ENCODE measurements around the gene HEBP2. TPM values are rescaled to one million over a fixed set of nuclear protein-coding genes. Genes with fewer than 3 reads are reported as not detected.

The HEBP2 gene
- total RNA-seq, 1 experiment from 2014 or later = 40.9 TPM

DNA sequence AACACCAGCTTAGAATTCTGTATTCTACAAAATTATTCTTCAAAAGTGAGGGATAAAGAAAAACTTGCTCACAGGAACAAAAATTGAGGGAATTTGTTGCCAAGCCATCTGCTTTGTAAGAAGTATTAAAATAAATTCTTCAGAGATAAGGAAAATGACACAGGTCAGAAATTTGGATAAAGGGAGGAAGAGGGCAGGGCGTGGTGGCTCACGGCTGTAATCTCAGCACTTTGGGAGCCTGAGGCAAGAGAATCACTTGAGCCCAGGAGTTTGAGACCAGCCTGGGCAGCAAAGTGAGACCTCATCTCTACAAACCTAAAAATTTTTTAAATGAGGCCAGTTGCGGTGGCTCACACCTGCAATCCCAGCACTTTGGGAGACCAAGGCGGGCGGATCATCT lies 14.5 kb upstream of the HEBP2 start:
- ChIA-PET POLR2A (no interaction called here), CTCF (interaction anchor here (1.7 kb wide), 1 partner anchor 13 kb away, joined by 5 read pairs; no protein-coding TSS in a partner anchor)

More for the DNA sequence above, 14.5 kb upstream of the HEBP2 start:
- H3K27ac Mint-ChIP-seq = no peak overlapping the region
- DNase-seq (ENCODE audit: low spot score) (no peak), ATAC-seq (no peak)
- H3K4me3 Mint-ChIP-seq = no peak overlapping the region
- H3K36me3 Mint-ChIP-seq = no peaks in the 10 kb centered on the region
- no peaks in the 10 kb centered on the region for H3K9me3 Mint-ChIP-seq
- peaks cover 26% of the 10 kb centered on the region for H3K4me1 Mint-ChIP-seq
- no peaks in the 10 kb centered on the region for H3K27me3 Mint-ChIP-seq (ENCODE audit: low read depth)
- TF ChIP-seq, protein P1, sequence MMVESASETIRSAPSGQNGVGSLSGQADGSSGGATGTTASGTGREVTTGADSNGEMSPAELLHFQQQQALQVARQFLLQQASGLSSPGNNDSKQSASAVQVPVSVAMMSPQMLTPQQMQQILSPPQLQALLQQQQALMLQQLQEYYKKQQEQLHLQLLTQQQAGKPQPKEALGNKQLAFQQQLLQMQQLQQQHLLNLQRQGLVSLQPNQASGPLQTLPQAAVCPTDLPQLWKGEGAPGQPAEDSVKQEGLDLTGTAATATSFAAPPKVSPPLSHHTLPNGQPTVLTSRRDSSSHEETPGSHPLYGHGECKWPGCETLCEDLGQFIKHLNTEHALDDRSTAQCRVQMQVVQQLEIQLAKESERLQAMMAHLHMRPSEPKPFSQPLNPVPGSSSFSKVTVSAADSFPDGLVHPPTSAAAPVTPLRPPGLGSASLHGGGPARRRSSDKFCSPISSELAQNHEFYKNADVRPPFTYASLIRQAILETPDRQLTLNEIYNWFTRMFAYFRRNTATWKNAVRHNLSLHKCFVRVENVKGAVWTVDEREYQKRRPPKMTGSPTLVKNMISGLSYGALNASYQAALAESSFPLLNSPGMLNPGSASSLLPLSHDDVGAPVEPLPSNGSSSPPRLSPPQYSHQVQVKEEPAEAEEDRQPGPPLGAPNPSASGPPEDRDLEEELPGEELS (CRISPR knock-in tag; IDR thresholded peaks at IDR 0.05) = no peak
- no peak for TF ChIP-seq ELF4 (CRISPR knock-in tag; IDR thresholded peaks at IDR 0.05; ENCODE audit: low read depth)
- TF ChIP-seq, protein P2, sequence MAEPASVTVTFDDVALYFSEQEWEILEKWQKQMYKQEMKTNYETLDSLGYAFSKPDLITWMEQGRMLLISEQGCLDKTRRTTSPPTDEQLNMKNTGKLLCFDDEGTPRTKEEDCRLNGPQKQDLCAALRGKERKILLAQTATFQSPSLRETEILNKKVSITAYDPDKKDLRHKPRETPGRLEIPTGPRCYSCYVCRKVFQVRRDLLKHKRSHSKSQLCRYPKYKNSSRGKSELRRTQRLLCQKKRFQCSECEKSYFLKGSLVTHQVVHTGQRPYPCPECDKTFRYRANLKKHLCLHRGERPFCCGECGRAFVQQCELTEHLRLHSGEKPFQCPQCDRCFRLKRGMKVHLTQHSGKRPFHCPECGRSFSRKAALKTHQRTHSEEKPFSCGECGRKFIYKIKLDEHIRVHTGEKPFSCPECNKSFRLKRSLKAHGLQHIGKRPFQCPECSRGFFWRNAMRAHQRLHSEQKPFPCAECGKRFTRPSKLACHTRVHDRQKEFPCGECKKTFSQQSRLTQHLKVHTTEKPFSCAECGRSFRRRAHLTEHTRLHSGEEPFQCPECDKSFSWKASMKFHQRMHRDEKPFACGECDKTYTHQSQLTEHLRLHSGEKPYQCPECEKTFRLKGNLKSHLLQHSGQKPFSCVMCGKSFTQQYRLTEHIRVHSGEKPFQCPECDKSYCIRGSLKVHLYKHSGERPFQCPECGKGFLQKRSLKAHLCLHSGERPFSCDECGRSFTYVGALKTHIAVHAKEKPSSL (CRISPR knock-in tag; conservative IDR thresholded peaks at IDR 0.05) = no peak
- TF ChIP-seq, protein P3, sequence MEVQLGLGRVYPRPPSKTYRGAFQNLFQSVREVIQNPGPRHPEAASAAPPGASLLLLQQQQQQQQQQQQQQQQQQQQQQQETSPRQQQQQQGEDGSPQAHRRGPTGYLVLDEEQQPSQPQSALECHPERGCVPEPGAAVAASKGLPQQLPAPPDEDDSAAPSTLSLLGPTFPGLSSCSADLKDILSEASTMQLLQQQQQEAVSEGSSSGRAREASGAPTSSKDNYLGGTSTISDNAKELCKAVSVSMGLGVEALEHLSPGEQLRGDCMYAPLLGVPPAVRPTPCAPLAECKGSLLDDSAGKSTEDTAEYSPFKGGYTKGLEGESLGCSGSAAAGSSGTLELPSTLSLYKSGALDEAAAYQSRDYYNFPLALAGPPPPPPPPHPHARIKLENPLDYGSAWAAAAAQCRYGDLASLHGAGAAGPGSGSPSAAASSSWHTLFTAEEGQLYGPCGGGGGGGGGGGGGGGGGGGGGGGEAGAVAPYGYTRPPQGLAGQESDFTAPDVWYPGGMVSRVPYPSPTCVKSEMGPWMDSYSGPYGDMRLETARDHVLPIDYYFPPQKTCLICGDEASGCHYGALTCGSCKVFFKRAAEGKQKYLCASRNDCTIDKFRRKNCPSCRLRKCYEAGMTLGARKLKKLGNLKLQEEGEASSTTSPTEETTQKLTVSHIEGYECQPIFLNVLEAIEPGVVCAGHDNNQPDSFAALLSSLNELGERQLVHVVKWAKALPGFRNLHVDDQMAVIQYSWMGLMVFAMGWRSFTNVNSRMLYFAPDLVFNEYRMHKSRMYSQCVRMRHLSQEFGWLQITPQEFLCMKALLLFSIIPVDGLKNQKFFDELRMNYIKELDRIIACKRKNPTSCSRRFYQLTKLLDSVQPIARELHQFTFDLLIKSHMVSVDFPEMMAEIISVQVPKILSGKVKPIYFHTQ (CRISPR knock-in tag; IDR thresholded peaks at IDR 0.05) = no peak
- no peak for TF ChIP-seq ZBTB21 (CRISPR knock-in tag; IDR thresholded peaks at IDR 0.05; ENCODE audit: borderline replicate concordance)
- TF ChIP-seq, protein P4, sequence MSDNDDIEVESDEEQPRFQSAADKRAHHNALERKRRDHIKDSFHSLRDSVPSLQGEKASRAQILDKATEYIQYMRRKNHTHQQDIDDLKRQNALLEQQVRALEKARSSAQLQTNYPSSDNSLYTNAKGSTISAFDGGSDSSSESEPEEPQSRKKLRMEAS (CRISPR knock-in tag; IDR thresholded peaks at IDR 0.05) = no peak
- TF ChIP-seq TEAD1 (CRISPR knock-in tag; IDR thresholded peaks at IDR 0.05) = no peak
- no peak for TF ChIP-seq ZNF317 (CRISPR knock-in tag; IDR thresholded peaks at IDR 0.05; ENCODE audit: borderline replicate concordance, low read depth)
- TF ChIP-seq ZNF423 (CRISPR knock-in tag; IDR thresholded peaks at IDR 0.05) = no peak
- no peak for TF ChIP-seq ZNF138 (CRISPR knock-in tag; conservative IDR thresholded peaks at IDR 0.05)
- TF ChIP-seq OVOL2 (CRISPR knock-in tag; IDR thresholded peaks at IDR 0.05; ENCODE audit: borderline replicate concordance) = no peak
- TF ChIP-seq, protein P5, sequence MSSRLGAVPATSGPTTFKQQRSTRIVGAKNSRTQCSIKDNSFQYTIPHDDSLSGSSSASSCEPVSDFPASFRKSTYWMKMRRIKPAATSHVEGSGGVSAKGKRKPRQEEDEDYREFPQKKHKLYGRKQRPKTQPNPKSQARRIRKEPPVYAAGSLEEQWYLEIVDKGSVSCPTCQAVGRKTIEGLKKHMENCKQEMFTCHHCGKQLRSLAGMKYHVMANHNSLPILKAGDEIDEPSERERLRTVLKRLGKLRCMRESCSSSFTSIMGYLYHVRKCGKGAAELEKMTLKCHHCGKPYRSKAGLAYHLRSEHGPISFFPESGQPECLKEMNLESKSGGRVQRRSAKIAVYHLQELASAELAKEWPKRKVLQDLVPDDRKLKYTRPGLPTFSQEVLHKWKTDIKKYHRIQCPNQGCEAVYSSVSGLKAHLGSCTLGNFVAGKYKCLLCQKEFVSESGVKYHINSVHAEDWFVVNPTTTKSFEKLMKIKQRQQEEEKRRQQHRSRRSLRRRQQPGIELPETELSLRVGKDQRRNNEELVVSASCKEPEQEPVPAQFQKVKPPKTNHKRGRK (CRISPR knock-in tag; IDR thresholded peaks at IDR 0.05; ENCODE audit: borderline replicate concordance) = no peak
- TF ChIP-seq, protein P6, sequence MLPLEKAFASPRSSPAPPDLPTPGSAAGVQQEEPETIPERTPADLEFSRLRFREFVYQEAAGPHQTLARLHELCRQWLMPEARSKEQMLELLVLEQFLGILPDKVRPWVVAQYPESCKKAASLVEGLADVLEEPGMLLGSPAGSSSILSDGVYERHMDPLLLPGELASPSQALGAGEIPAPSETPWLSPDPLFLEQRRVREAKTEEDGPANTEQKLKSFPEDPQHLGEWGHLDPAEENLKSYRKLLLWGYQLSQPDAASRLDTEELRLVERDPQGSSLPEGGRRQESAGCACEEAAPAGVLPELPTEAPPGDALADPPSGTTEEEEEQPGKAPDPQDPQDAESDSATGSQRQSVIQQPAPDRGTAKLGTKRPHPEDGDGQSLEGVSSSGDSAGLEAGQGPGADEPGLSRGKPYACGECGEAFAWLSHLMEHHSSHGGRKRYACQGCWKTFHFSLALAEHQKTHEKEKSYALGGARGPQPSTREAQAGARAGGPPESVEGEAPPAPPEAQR (CRISPR knock-in tag; IDR thresholded peaks at IDR 0.05) = no peak
- TF ChIP-seq, protein P7, sequence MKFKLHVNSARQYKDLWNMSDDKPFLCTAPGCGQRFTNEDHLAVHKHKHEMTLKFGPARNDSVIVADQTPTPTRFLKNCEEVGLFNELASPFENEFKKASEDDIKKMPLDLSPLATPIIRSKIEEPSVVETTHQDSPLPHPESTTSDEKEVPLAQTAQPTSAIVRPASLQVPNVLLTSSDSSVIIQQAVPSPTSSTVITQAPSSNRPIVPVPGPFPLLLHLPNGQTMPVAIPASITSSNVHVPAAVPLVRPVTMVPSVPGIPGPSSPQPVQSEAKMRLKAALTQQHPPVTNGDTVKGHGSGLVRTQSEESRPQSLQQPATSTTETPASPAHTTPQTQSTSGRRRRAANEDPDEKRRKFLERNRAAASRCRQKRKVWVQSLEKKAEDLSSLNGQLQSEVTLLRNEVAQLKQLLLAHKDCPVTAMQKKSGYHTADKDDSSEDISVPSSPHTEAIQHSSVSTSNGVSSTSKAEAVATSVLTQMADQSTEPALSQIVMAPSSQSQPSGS (CRISPR knock-in tag; IDR thresholded peaks at IDR 0.05; ENCODE audit: borderline replicate concordance, low read depth) = no peak

Data from WTC11 (cell line).